Calu3 (cell line): ENCODE results near the gene DDN. TPM values are rescaled to one million over a fixed set of nuclear protein-coding genes. Genes with fewer than 3 reads are reported as not detected.

Experiments used
- BruUV-seq: library from RNA; stranded (reverse); fragments of 400-500 nt; replicated peaks from 2 replicates; lab custom pipeline; 2021; lab: Mats Ljungman, UMichigan
- CTCF ChIA-PET: fragments of 300-600 bp; sonication (Branson Sonifier 250); formaldehyde crosslinking; loops from one replicate; lab custom pipeline; 2022; ENCODE audit warnings: antibody characterized with exemption; lab: Charles Lee
- DNase-seq: peaks from one replicate; pipeline ENCODE4 v3.0.0; 2022
- H3K27ac Mint-ChIP-seq: one replicate; pipeline ENCODE4 v1.8.0; 2022; ENCODE audit warnings: mixed read lengths; ENCODE audit not compliant: unreplicated experiment
- H3K27me3 Mint-ChIP-seq: one replicate; pipeline ENCODE4 v1.8.0; 2022; ENCODE audit warnings: mixed read lengths; ENCODE audit not compliant: unreplicated experiment
- H3K36me3 Mint-ChIP-seq: one replicate; pipeline ENCODE4 v1.8.0; 2022; ENCODE audit warnings: mild to moderate bottlenecking, moderate library complexity, mixed read lengths; ENCODE audit not compliant: insufficient read depth, unreplicated experiment
- H3K4me1 Mint-ChIP-seq: one replicate; pipeline ENCODE4 v1.8.0; 2022; ENCODE audit warnings: mild to moderate bottlenecking, low read depth, mixed read lengths; ENCODE audit not compliant: unreplicated experiment
- H3K4me3 Mint-ChIP-seq: one replicate; pipeline ENCODE4 v1.8.0; 2022; ENCODE audit warnings: mild to moderate bottlenecking, low read depth, moderate library complexity, mixed read lengths; ENCODE audit not compliant: unreplicated experiment
- H3K9me3 Mint-ChIP-seq: one replicate; pipeline ENCODE4 v1.8.0; 2022; ENCODE audit warnings: low read depth, mixed read lengths; ENCODE audit not compliant: unreplicated experiment
- intact Hi-C: fragments of 100-400 bp; cut with micrococcal nuclease; formaldehyde crosslinking; loops from one replicate; pipeline ENCODE4 v1.10.0; 2022; ENCODE audit not compliant: unreplicated experiment
- total RNA-seq: library from RNA; stranded (reverse); gene quantifications from 2 replicates; pipeline ENCODE4 v1.2.3, GENCODE V29; 2022
- TF ChIP-seq, protein P1 (sequence below): fragments of 200-600 bp; IDR thresholded peaks from one replicate; pipeline ENCODE4 v1.8.0; 2022; ENCODE audit warnings: antibody characterized with exemption; ENCODE audit not compliant: unreplicated experiment

DDN gene
- total RNA-seq, 1 experiment from 2014 or later = 0.21 TPM

DNA sequence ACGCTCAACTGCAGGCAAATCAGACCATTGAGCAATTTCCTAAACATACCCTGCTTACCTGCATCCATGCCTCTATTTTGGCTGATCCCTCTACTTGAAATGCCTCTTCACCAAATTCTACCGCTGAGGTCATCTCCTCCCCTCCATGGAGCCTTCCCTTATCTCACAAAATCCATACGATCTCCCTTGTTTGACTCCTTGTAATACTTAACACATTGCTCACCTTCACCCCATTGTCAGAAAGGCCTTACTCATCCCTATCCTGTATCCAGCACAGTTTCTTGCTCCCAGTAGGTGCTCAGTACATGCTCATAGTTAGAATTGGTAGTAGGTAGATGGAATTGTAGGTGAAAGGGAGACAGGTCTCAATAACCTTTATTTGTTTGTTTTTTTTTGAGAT lies 5.4 kb downstream of the DDN start:
- TF ChIP-seq, protein P1, sequence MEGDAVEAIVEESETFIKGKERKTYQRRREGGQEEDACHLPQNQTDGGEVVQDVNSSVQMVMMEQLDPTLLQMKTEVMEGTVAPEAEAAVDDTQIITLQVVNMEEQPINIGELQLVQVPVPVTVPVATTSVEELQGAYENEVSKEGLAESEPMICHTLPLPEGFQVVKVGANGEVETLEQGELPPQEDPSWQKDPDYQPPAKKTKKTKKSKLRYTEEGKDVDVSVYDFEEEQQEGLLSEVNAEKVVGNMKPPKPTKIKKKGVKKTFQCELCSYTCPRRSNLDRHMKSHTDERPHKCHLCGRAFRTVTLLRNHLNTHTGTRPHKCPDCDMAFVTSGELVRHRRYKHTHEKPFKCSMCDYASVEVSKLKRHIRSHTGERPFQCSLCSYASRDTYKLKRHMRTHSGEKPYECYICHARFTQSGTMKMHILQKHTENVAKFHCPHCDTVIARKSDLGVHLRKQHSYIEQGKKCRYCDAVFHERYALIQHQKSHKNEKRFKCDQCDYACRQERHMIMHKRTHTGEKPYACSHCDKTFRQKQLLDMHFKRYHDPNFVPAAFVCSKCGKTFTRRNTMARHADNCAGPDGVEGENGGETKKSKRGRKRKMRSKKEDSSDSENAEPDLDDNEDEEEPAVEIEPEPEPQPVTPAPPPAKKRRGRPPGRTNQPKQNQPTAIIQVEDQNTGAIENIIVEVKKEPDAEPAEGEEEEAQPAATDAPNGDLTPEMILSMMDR = no peak
- Mint-ChIP-seq H3K4me3 (no peak overlapping the region), H3K4me1 (peaks cover 9% of the 10 kb centered on the region), H3K9me3 (no peaks in the 10 kb centered on the region), H3K27ac (no peak overlapping the region), H3K27me3 (peaks cover 59% of the 10 kb centered on the region), H3K36me3 (no peaks in the 10 kb centered on the region)
- no peak for DNase-seq
- no TSS peak for BruUV-seq
- intact Hi-C loops = no loop called here
- CTCF ChIA-PET = interaction anchor here (1.9 kb wide), 1 partner anchor 11 kb away, joined by 5 read pairs; no protein-coding TSS in a partner anchor

- Mint-ChIP-seq H3K36me3 (no peaks in the 10 kb centered on the region), H3K9me3 (no peaks in the 10 kb centered on the region), H3K4me3 (no peak overlapping the region), H3K27me3 (peaks cover 78% of the 10 kb centered on the region), H3K4me1 (peaks cover 9% of the 10 kb centered on the region), H3K27ac (no peak overlapping the region)
- intact Hi-C loops = no loop called here
- no peak for DNase-seq
- CTCF ChIA-PET = no interaction called here
- TF ChIP-seq, protein P1 = no peak
- BruUV-seq = no TSS peak
These were observed 7.7 kb downstream of the DDN start for GRCh38 chr12:48991247-48992050.

- Mint-ChIP-seq H3K27ac (no peak overlapping the region), H3K27me3 (peaks cover 78% of the 10 kb centered on the region)
These were observed 8.6 kb downstream of the DDN start for GRCh38 chr12:48990552-48990951.

DNA sequence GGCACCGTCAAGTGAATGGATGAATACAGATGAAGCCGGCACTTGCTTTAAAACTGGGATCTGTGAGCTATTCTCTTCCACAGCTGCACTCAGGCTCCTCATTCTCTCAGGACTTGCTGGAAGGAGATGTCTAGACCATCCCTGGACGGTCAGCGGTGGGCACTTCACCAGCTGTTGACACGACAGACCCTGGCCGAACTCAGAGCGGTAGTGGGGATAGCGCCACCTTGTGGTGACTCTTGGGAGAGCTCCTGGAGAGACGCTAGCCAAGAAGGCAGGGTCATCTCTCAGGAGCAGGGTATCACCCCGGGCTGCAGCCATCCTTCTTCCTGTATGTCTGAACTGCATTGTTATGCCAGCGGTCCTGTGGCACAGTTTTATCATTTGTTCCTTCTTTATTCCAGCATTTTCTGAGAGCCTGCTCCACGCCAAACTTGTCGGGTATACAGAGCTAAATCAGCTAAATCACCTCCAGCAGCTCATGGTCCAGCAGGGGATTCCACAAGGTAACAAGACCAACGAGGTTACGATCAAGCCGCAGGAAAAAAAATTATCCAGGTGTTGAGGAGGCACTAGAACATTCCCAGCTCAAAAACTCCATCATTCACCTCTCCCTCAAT lies 11.0 kb downstream of the DDN start:
- peak; percentile 62 for DNase-seq
- H3K36me3 Mint-ChIP-seq = no peaks in the 10 kb centered on the region
- CTCF ChIA-PET = interaction anchor here (0.7 to 2.4 kb wide), 5 partner anchors 9 to 64 kb away, joined by 3 to 12 read pairs (median 3); partner anchors contain the start of genes PRKAG1 and WNT1
- no peaks in the 10 kb centered on the region for H3K4me1 Mint-ChIP-seq
- no peak overlapping the region for H3K27ac Mint-ChIP-seq
- no peaks in the 10 kb centered on the region for H3K9me3 Mint-ChIP-seq
- H3K27me3 Mint-ChIP-seq = peaks cover 87% of the 10 kb centered on the region
- intact Hi-C loops = no loop called here
- TF ChIP-seq, protein P1 = peak; percentile 78
- H3K4me3 Mint-ChIP-seq = no peak overlapping the region
- no TSS peak for BruUV-seq

More at GRCh38 chr12:48990552-48990951, 8.6 kb downstream of the DDN start:
- intact Hi-C loops = no loop called here
- no peaks in the 10 kb centered on the region for H3K9me3 Mint-ChIP-seq
- CTCF ChIA-PET = interaction anchor here (0.7 kb wide), 1 partner anchor 104 kb away, joined by 4 read pairs; the partner anchor contains the start of gene DHH
- no peak for DNase-seq
- H3K4me3 Mint-ChIP-seq = no peak overlapping the region
- H3K36me3 Mint-ChIP-seq = no peaks in the 10 kb centered on the region
- BruUV-seq = no TSS peak
- peaks cover 5% of the 10 kb centered on the region for H3K4me1 Mint-ChIP-seq
- TF ChIP-seq, protein P1 = no peak
